ENCODE data around the gene DAPK1.

Gene DAPK1

DNA sequence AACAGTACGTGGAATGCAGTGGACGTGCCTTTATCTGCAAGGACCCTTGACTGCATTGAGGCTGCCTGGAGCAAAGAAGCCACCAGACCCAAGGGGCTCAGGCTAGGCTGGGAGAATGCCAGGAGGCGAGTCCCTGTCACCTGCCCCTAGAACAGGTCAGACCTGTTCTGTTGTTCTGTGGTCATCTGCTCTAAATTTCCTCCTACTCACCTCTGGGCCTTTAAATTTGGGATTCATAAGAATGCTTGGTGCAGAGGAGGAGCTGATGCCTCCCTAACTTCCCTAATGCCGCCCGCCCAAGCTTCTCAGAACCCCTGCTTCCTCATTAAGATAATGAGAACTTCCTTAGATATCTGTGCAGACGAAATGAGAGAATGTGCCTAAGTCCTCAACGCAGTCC, 32.0 kb downstream of the DAPK1 start:
- no peak overlapping the region for H2AFZ ChIP-seq (ENCODE audit: low read depth)
- H3K4me2 ChIP-seq: no peak overlapping the region
- no peak overlapping the region for H3K27ac ChIP-seq
- no peaks in the 10 kb centered on the region for H3K4me1 ChIP-seq (ENCODE audit: low read depth, poor library complexity, severe bottlenecking)
- H3K4me3 ChIP-seq (IDR thresholded peaks at IDR 0.05; ENCODE audit: insufficient read depth, low read depth, low read length): no peak overlapping the region
- H4K20me1 ChIP-seq (ENCODE audit: insufficient read depth): no peaks in the 10 kb centered on the region
- H3K27me3 ChIP-seq (ENCODE audit: insufficient read depth, low read depth): no peaks in the 10 kb centered on the region
- H3K9ac ChIP-seq: no peak overlapping the region
- no peaks in the 10 kb centered on the region for H3K79me2 ChIP-seq (ENCODE audit: insufficient read depth, low read depth)
- no peaks in the 10 kb centered on the region for H3K36me3 ChIP-seq (ENCODE audit: insufficient read depth)
- TF ChIP-seq, protein P1, sequence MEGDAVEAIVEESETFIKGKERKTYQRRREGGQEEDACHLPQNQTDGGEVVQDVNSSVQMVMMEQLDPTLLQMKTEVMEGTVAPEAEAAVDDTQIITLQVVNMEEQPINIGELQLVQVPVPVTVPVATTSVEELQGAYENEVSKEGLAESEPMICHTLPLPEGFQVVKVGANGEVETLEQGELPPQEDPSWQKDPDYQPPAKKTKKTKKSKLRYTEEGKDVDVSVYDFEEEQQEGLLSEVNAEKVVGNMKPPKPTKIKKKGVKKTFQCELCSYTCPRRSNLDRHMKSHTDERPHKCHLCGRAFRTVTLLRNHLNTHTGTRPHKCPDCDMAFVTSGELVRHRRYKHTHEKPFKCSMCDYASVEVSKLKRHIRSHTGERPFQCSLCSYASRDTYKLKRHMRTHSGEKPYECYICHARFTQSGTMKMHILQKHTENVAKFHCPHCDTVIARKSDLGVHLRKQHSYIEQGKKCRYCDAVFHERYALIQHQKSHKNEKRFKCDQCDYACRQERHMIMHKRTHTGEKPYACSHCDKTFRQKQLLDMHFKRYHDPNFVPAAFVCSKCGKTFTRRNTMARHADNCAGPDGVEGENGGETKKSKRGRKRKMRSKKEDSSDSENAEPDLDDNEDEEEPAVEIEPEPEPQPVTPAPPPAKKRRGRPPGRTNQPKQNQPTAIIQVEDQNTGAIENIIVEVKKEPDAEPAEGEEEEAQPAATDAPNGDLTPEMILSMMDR (conservative IDR thresholded peaks at IDR 0.05; ENCODE audit: low read depth, low read length): no peak

DNA sequence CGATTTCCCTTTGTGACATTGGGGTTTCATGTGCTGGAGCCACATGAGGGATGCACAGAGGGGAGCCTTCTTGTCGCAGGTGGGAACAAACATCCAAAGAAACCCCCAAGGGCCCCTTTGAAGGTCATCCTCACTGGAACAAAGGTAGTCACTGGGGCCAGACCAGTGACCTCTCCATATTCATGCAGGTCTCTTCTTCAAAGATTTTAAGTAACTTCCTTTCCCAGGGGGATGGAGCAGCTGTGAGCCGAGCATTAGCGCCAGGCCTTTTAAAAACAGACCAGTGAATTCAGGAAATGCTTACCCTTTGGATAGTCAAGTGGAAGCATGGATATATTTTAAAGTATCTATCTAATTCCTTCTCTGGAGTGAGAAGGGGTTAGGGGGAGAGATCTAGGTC, 33.0 kb downstream of the DAPK1 start:
- Histone ChIP-seq H3K9ac (no peak overlapping the region), H3K4me2 (no peak overlapping the region), H3K4me3 (IDR thresholded peaks at IDR 0.05; ENCODE audit: insufficient read depth, low read depth, low read length) (no peak overlapping the region), H3K79me2 (ENCODE audit: insufficient read depth, low read depth) (no peaks in the 10 kb centered on the region), H2AFZ (ENCODE audit: low read depth) (no peak overlapping the region), H3K27ac (no peak overlapping the region), H4K20me1 (ENCODE audit: insufficient read depth) (no peaks in the 10 kb centered on the region), H3K36me3 (ENCODE audit: insufficient read depth) (no peaks in the 10 kb centered on the region), H3K4me1 (ENCODE audit: low read depth, poor library complexity, severe bottlenecking) (peaks cover 7% of the 10 kb centered on the region), H3K27me3 (ENCODE audit: insufficient read depth, low read depth) (no peaks in the 10 kb centered on the region)
- TF ChIP-seq, protein P1 (conservative IDR thresholded peaks at IDR 0.05; ENCODE audit: low read depth, low read length): no peak

DNA sequence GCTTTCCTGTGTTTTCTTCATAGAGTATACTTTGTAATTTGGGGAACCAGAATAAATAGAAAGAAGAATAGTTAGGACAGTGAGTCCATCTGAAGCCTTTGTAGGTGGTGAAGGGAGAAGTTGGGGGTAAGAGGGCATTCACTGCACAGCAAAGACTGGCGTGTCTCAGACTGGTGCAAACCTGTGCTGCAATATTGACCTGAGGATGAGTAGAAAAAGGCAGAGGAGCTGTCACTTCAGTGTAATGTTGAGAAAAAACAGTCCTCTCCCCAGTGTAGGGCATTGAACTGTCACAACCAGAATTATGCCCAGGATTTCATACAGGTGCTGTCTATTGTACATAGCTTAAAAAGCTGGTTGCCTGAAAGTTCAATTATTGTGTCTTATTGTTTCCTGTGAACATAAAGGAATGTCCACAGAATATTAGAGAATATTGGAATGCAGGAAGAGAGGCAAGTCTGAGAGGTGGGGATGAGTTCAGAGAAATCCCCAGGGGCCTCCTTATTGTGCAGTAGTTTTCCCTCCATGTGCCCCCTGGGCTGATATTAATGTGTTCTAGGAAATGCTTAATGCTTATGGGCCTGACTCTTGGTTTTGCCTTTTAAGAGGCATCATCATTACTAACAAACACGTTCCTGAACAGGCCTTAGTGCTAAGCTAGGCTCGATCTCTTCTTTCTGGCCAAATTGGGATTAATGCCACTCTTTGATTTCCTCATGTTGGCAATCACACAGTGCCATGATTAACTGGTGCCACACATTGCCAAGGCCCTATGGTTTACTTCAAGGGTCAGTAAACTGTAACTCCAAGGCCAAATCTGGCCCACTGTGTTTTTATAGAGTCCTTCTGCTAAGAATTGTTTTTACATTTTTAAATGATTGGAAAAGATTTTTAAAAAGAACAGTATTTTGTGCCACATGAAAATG, 34.0 kb downstream of the DAPK1 start:
- Histone ChIP-seq H3K27ac (no peak overlapping the region), H4K20me1 (ENCODE audit: insufficient read depth) (no peaks in the 10 kb centered on the region), H3K4me1 (ENCODE audit: low read depth, poor library complexity, severe bottlenecking) (peaks cover 17% of the 10 kb centered on the region), H3K36me3 (ENCODE audit: insufficient read depth) (no peaks in the 10 kb centered on the region), H3K4me3 (IDR thresholded peaks at IDR 0.05; ENCODE audit: insufficient read depth, low read depth, low read length) (no peak overlapping the region), H3K4me2 (no peak overlapping the region), H2AFZ (ENCODE audit: low read depth) (no peak overlapping the region), H3K9ac (no peak overlapping the region), H3K79me2 (ENCODE audit: insufficient read depth, low read depth) (no peaks in the 10 kb centered on the region), H3K27me3 (ENCODE audit: insufficient read depth, low read depth) (no peaks in the 10 kb centered on the region)
- TF ChIP-seq, protein P1 (conservative IDR thresholded peaks at IDR 0.05; ENCODE audit: low read depth, low read length): no peak

DNA sequence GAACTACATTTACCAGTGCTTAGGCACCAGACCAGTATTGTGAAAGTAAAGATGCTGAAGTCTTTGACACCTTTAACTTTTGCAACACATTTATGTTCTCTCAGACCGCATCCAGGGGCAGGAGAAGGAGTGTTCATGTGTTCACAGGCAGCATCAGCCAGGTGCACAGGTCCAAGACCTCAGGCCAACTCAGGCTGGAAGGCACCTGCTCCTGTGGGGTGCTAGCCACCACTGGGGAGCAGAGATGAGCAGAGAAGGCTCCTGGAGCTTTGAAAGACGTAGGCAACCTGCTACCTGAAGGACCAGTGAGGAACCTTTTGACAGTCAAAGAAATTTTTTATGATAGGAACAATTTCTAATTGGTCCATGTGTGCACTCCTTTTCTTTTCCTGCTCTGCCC, 35.6 kb downstream of the DAPK1 start:
- no peak overlapping the region for H3K27ac ChIP-seq
- H3K4me1 ChIP-seq (ENCODE audit: low read depth, poor library complexity, severe bottlenecking): peaks cover 17% of the 10 kb centered on the region
- no peaks in the 10 kb centered on the region for H4K20me1 ChIP-seq (ENCODE audit: insufficient read depth)
- no peak overlapping the region for H3K4me3 ChIP-seq (IDR thresholded peaks at IDR 0.05; ENCODE audit: insufficient read depth, low read depth, low read length)
- no peaks in the 10 kb centered on the region for H3K36me3 ChIP-seq (ENCODE audit: insufficient read depth)
- H3K9ac ChIP-seq: no peak overlapping the region
- H3K4me2 ChIP-seq: no peak overlapping the region
- TF ChIP-seq, protein P1 (conservative IDR thresholded peaks at IDR 0.05; ENCODE audit: low read depth, low read length): no peak
- no peaks in the 10 kb centered on the region for H3K27me3 ChIP-seq (ENCODE audit: insufficient read depth, low read depth)
- H2AFZ ChIP-seq (ENCODE audit: low read depth): no peak overlapping the region
- 0 out of 2 replicates have a peak, but pooled peaks cover 8% of the 10 kb centered on the region for H3K79me2 ChIP-seq (ENCODE audit: insufficient read depth, low read depth)
